Ascending aorta (tissue), 2 donors: Measurements from ENCODE around the gene HCN3. TPM values are rescaled to one million over a fixed set of nuclear protein-coding genes. Genes with fewer than 3 reads are reported as not detected.
"Not testable (repeated sequence)": the region's sequence is repeated elsewhere in the genome, so short reads cannot be mapped to it uniquely, and the experiment has no call there.

Source experiments
- DNase-seq, 2 donors: peaks; one replicate each; pipeline ENCODE4 v3.0.0-alpha.2; 2019; ENCODE audit warnings: low spot score in 2 of 2
- H3K27ac ChIP-seq, 2 donors: fragments of 200-600 bp; sonication (generic); one replicate each; pipeline ENCODE4 v1.5.1; 2016 to 2017; ENCODE audit warnings: mild to moderate bottlenecking in 1 of 2
- H3K27me3 ChIP-seq: fragments of 200-600 bp; sonication (generic); one replicate; pipeline ENCODE4 v1.5.1; 2017
- H3K36me3 ChIP-seq, 2 donors: fragments of 200-600 bp; sonication (generic); one replicate each; pipeline ENCODE4 v1.5.1; 2016
- H3K4me1 ChIP-seq, 2 donors: fragments of 200-600 bp; sonication (generic); one replicate each; pipeline ENCODE4 v1.5.1; 2016 to 2017; ENCODE audit warnings: mild to moderate bottlenecking in 1 of 2
- H3K4me3 ChIP-seq, 2 donors: fragments of 200-600 bp; sonication (generic); one replicate each; pipeline ENCODE4 v1.5.1; 2016 to 2017; ENCODE audit warnings: mild to moderate bottlenecking in 1 of 2
- H3K9me3 ChIP-seq, 2 donors: fragments of 200-600 bp; sonication (generic); one replicate each; pipeline ENCODE4 v1.5.1; 2016
- CTCF ChIP-seq, 3 experiments: fragments of 200-600 bp in 2 of 3; fragments of 450-650 bp in 1 of 3; sonication (generic) in 2 of 3; IDR thresholded peaks; one replicate each; pipeline ENCODE4 v1.5.1; 2016 to 2019; ENCODE audit warnings: antibody characterized with exemption in 3 of 3, mild to moderate bottlenecking in 1 of 3, moderate library complexity in 1 of 3
- intact Hi-C: fragments of 100-400 bp; cut with DNase I; formaldehyde crosslinking; loops from one replicate; pipeline ENCODE4 v1.15.1; 2023
- total RNA-seq: library from RNA; depleted of rRNA; stranded (reverse); fragments of >200 nt; gene quantifications from one replicate; pipeline ENCODE4 v1.1.0, GENCODE V29; 2016

Gene HCN3
- total RNA-seq, 1 donor from 2014 or later: 2.6 TPM

GRCh38 chr1:155325603-155325893, 48.3 kb downstream of the HCN3 start:
- Histone ChIP-seq H3K36me3 (peaks cover 31 to 34% of the 10 kb centered on the region in 2 donors), H3K27ac (peak overlapping the region; percentile 96 to 97), H3K4me3 (peak overlapping the region; percentile 74 to 89), H3K9me3 (no peaks in the 10 kb centered on the region), H3K4me1 (peaks cover 9 to 17% of the 10 kb centered on the region in 2 donors), H3K27me3 (no peaks in the 10 kb centered on the region)
- intact Hi-C loops: no loop called here
- TF ChIP-seq CTCF (IDR thresholded peaks at IDR 0.05): no peak
- no peak for DNase-seq

GRCh38 chr1:155326020-155326526, 48.8 kb downstream of the HCN3 start:
- Histone ChIP-seq H3K27ac (no peak overlapping the region), H3K4me1 (peaks cover 9 to 17% of the 10 kb centered on the region in 2 donors), H3K36me3 (peaks cover 35 to 40% of the 10 kb centered on the region in 2 donors), H3K9me3 (no peaks in the 10 kb centered on the region), H3K27me3 (no peaks in the 10 kb centered on the region), H3K4me3 (no peak overlapping the region)
- DNase-seq: no peak
- intact Hi-C loops: no loop called here
- no peak for TF ChIP-seq CTCF (IDR thresholded peaks at IDR 0.05)

- H3K27ac ChIP-seq: no peak overlapping the region
- intact Hi-C loops: no loop called here
Observed at GRCh38 chr1:155326631-155327037, 49.4 kb downstream of the HCN3 start.

GRCh38 chr1:155327981-155328380, 50.7 kb downstream of the HCN3 start:
- Histone ChIP-seq H3K4me1 (peaks cover 2 to 7% of the 10 kb centered on the region in 2 donors), H3K27ac (no peak overlapping the region), H3K4me3 (no peak overlapping the region), H3K27me3 (no peaks in the 10 kb centered on the region), H3K36me3 (peaks cover 38 to 48% of the 10 kb centered on the region in 2 donors), H3K9me3 (no peaks in the 10 kb centered on the region)
- TF ChIP-seq CTCF (IDR thresholded peaks at IDR 0.05): no peak
- intact Hi-C loops: no loop called here
- DNase-seq: no peak

More at GRCh38 chr1:155326631-155327037, 49.4 kb downstream of the HCN3 start:
- Histone ChIP-seq H3K27me3 (no peaks in the 10 kb centered on the region), H3K36me3 (peaks cover 38 to 45% of the 10 kb centered on the region in 2 donors), H3K4me3 (no peak overlapping the region), H3K9me3 (no peaks in the 10 kb centered on the region), H3K4me1 (peaks cover 8 to 15% of the 10 kb centered on the region in 2 donors)
- TF ChIP-seq CTCF (IDR thresholded peaks at IDR 0.05): no peak
- no peak for DNase-seq

- H3K4me3 ChIP-seq, H3K27me3 ChIP-seq, intact Hi-C loops, H3K9me3 ChIP-seq, H3K4me1 ChIP-seq, DNase-seq: not testable (repeated sequence)
- Histone ChIP-seq H3K36me3 (peaks cover 38 to 52% of the 10 kb centered on the region in 2 donors), H3K27ac (peak overlapping the region in 1 of 2 donors; percentile 32)
Observed at GRCh38 chr1:155328856-155329255, 51.6 kb downstream of the HCN3 start.

- peaks cover 2 to 7% of the 10 kb centered on the region in 2 donors for H3K4me1 ChIP-seq
- H3K27ac ChIP-seq: no peak overlapping the region
- H3K4me3 ChIP-seq: no peak overlapping the region
- peaks cover 42 to 59% of the 10 kb centered on the region in 2 donors for H3K36me3 ChIP-seq
- intact Hi-C loops: no loop called here
- no peak for DNase-seq
- no peaks in the 10 kb centered on the region for H3K9me3 ChIP-seq
- no peak for TF ChIP-seq CTCF (IDR thresholded peaks at IDR 0.05)
- no peaks in the 10 kb centered on the region for H3K27me3 ChIP-seq
Observed at GRCh38 chr1:155329980-155330598, 52.8 kb downstream of the HCN3 start.
